ENCODE data around the gene MOV10L1. TPM values are rescaled to one million over a fixed set of nuclear protein-coding genes. Genes with fewer than 3 reads are reported as not detected.
A peak's percentile ranks its signal among the peaks of the same experiment; 100 is the strongest.

Gene MOV10L1
- polyA plus RNA-seq, 3 donors, result 0.18 to 0.35 TPM; not detected in 1

DNA sequence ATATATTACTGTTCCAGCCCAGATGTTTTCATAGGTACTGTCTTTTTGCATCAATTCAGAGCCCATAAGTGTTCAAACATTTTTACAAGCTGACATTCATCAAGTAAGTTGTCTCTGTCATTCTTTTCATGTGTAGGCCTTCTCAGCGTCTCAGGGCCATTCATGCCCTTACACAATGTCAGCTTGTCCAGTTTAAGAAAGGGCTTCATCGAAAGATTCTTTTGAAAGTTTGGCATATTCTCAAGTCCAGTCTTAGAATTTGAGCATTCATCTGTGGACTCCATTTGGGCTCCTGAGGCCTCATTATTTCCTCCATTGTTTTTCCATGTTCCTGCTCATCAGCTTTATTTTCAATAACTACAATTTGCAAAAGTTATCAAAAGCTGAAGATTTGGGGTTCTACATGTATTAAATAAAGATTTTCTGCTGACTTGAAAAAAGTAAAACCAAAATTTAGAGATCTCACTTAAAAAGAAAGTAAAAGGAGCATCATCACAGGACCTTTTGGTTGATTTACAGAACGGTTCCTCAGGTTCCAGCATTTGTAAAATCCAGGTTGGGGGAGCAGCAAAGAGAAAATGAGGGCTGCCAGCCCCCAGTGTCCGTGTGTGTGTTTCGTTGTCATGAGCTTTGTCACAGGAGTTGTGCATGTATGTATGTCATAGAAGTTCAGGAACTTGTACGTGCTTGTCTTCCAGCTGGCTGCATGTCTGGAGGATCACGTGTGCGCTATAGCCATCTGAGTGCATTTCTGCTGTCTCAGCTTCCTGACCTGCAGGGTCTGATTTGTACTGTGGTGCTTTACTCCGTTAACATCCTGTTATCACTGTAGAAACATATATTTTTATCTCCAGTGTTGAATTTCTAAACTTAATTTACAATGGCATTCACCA, 15.6 kb downstream of the MOV10L1 start:
- H3K4me3 ChIP-seq (replicated peaks in 1 of 3; ENCODE audit: low read depth in 2 of 3, low read length in 3 of 3), result peak overlapping the region; percentile 21 to 68 (median 48)
- no peaks in the 10 kb centered on the region for H3K36me3 ChIP-seq (replicated peaks in 1 of 2; ENCODE audit: control insufficient read depth in 1 of 2, insufficient read depth in 2 of 2, low read length in 2 of 2)
- H3K4me2 ChIP-seq (replicated peaks; ENCODE audit: extremely low read depth, low read length, poor library complexity, severe bottlenecking), result peak overlapping the region; percentile 60
- H2AFZ ChIP-seq (ENCODE audit: insufficient read depth, low read depth, low read length, poor library complexity, severe bottlenecking), result peak overlapping the region; percentile 56
- H3K79me2 ChIP-seq (ENCODE audit: insufficient read depth, low read length), result no peaks in the 10 kb centered on the region
- TF ChIP-seq, protein P1, sequence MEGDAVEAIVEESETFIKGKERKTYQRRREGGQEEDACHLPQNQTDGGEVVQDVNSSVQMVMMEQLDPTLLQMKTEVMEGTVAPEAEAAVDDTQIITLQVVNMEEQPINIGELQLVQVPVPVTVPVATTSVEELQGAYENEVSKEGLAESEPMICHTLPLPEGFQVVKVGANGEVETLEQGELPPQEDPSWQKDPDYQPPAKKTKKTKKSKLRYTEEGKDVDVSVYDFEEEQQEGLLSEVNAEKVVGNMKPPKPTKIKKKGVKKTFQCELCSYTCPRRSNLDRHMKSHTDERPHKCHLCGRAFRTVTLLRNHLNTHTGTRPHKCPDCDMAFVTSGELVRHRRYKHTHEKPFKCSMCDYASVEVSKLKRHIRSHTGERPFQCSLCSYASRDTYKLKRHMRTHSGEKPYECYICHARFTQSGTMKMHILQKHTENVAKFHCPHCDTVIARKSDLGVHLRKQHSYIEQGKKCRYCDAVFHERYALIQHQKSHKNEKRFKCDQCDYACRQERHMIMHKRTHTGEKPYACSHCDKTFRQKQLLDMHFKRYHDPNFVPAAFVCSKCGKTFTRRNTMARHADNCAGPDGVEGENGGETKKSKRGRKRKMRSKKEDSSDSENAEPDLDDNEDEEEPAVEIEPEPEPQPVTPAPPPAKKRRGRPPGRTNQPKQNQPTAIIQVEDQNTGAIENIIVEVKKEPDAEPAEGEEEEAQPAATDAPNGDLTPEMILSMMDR (IDR thresholded peaks at IDR 0.05), result no peak
- DNase-seq, result peak; percentile 17 to 33 (median 24)
- Mint-ChIP-seq H3K36me3 (no peaks in the 10 kb centered on the region), H3K9me3 (peaks cover 0 to 2% (median 0%) of the 10 kb centered on the region in 7 donors), H3K4me1 (peaks cover 17% of the 10 kb centered on the region), H3K27ac (peak overlapping the region in 6 of 7 donors; percentile 13 to 79 (median 24)), H3K4me3 (peak overlapping the region; percentile 82 to 95), H3K27me3 (ENCODE audit: low read depth in 3 of 3) (peaks cover under 1 to 4% (median 2%) of the 10 kb centered on the region in 3 donors)
- H3K9me3 ChIP-seq (replicated peaks in 1 of 2; ENCODE audit: control insufficient read depth in 1 of 2, insufficient read depth in 1 of 2, low read length in 2 of 2), result no peaks in the 10 kb centered on the region
- H3K4me1 ChIP-seq (ENCODE audit: control insufficient read depth in 1 of 2, insufficient read depth in 2 of 2, low read length in 2 of 2), result peaks cover 6 to 7% of the 10 kb centered on the region in 2 donors
- WGBS (ENCODE audit: insufficient coverage), result 6% methylated on average over 8 of the region's 9 CpGs
- no peaks in the 10 kb centered on the region for H3K27me3 ChIP-seq (ENCODE audit: control insufficient read depth in 2 of 2, insufficient read depth in 2 of 2, low read length in 2 of 2)
- H3K9ac ChIP-seq (ENCODE audit: insufficient read depth, low read length, poor library complexity, severe bottlenecking), result peak overlapping the region; percentile 5
- no peak overlapping the region for H3K27ac ChIP-seq (ENCODE audit: low read depth in 1 of 2, low read length in 2 of 2)
- H4K20me1 ChIP-seq (ENCODE audit: insufficient read depth, low read length), result no peaks in the 10 kb centered on the region
- intact Hi-C loops (cut with micrococcal nuclease), result no loop called here

DNA sequence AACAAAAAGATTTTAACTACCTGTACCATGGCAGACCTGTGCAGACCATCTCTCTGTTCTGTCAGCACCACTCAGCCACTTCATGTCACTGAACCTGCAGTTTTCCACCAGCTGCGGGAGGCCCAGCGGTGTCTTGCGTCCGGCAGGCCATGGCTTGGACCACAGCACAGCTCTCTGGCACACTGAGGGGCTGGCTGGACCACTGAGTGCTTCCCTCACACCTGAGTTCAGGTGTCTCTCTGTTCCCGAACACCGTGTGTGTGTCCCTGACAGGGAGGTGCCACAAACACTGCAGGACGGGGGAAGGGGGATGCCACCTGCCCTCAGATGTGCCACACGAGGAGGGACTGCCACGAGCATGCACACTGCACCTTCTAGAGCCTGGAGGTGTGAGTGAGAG, 17.7 kb downstream of the MOV10L1 start:
- Histone ChIP-seq H3K4me3 (replicated peaks in 1 of 3; ENCODE audit: low read depth in 2 of 3, low read length in 3 of 3) (no peak overlapping the region), H3K4me2 (replicated peaks; ENCODE audit: extremely low read depth, low read length, poor library complexity, severe bottlenecking) (no peak overlapping the region), H3K27me3 (ENCODE audit: control insufficient read depth in 2 of 2, insufficient read depth in 2 of 2, low read length in 2 of 2) (no peaks in the 10 kb centered on the region), H3K27ac (ENCODE audit: low read depth in 1 of 2, low read length in 2 of 2) (no peak overlapping the region), H4K20me1 (ENCODE audit: insufficient read depth, low read length) (no peaks in the 10 kb centered on the region), H3K9me3 (replicated peaks in 1 of 2; ENCODE audit: control insufficient read depth in 1 of 2, insufficient read depth in 1 of 2, low read length in 2 of 2) (no peaks in the 10 kb centered on the region), H3K79me2 (ENCODE audit: insufficient read depth, low read length) (no peaks in the 10 kb centered on the region), H3K4me1 (ENCODE audit: control insufficient read depth in 1 of 2, insufficient read depth in 2 of 2, low read length in 2 of 2) (peaks cover 14 to 25% of the 10 kb centered on the region in 2 donors), H3K36me3 (replicated peaks in 1 of 2; ENCODE audit: control insufficient read depth in 1 of 2, insufficient read depth in 2 of 2, low read length in 2 of 2) (no peaks in the 10 kb centered on the region), H3K9ac (ENCODE audit: insufficient read depth, low read length, poor library complexity, severe bottlenecking) (no peak overlapping the region), H2AFZ (ENCODE audit: insufficient read depth, low read depth, low read length, poor library complexity, severe bottlenecking) (no peak overlapping the region)
- TF ChIP-seq, protein P1 (IDR thresholded peaks at IDR 0.05), result no peak
- intact Hi-C loops (cut with micrococcal nuclease), result no loop called here
- WGBS (ENCODE audit: insufficient coverage), result 92% methylated on average over 8 of the region's 9 CpGs
- H3K27me3 Mint-ChIP-seq (ENCODE audit: low read depth in 3 of 3), result peaks cover 2 to 3% (median 2%) of the 10 kb centered on the region in 3 donors
- H3K9me3 Mint-ChIP-seq, result peaks cover 0 to 2% (median 0%) of the 10 kb centered on the region in 7 donors
- H3K27ac Mint-ChIP-seq, result no peak overlapping the region
- peaks cover 32% of the 10 kb centered on the region for H3K4me1 Mint-ChIP-seq
- no peaks in the 10 kb centered on the region for H3K36me3 Mint-ChIP-seq
- DNase-seq, result no peak
- H3K4me3 Mint-ChIP-seq, result no peak overlapping the region

All from CD14-positive monocyte (primary cell).